Dermis microvascular lymphatic vessel endothelial cell (primary cell): Measurements from ENCODE around the gene TAF15. TPM values are rescaled to one million over a fixed set of nuclear protein-coding genes. Genes with fewer than 3 reads are reported as not detected.

Source experiments
- DNase-seq, 2 donors: peaks; one replicate each; pipeline versions ENCODE4 v3.0.0 to v3.0.0-alpha.2; 2010; ENCODE audit warnings: low read depth in 2 of 2
- total RNA-seq: library from RNA; depleted of rRNA; stranded (reverse); fragments of >200 nt; gene quantifications from 2 replicates; pipeline ENCODE4 v1.2.1, GENCODE V29; 2014

The TAF15 gene
- total RNA-seq, 1 donor from 2014 or later: 62.6 TPM

DNA sequence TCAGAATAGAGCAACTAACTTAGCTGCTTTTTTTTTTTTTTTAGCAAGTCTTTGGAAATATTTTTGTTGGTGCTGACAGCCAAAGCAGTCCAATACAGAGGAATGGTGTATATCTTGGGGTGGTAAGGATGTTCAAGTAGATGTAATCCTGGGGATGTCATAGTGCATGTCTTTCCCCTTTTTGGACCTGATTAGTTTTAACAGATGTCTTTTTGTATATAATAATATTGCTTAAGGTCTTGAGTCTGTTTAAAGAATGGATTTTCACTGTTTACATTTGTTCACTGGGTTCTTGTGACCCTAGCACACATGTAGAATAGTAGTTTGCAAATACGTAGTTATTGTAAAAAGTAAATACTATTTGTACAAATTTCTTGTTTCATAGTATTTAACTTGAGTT is 7.9 kb downstream of the TAF15 start:
- DNase-seq: no peak

DNA sequence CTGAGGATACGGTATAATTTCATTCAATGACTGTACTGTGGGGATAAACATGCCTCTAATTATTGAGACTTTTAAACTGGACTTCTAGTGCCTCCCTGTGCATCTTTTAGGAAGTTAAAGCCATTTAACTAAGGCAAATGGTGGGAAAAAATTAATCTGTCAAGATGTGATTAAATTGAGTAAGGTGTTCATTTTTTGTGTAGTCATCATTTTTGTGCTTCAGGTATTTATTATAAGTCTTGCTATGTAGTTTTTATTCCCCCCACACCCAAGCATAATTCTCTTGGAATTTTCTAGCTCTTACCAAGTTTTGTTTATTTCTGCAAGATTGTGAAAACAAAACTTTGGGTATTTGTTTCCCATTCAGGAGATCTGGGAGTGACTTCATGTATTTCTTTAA is 10.2 kb downstream of the TAF15 start:
- DNase-seq: no peak

DNA sequence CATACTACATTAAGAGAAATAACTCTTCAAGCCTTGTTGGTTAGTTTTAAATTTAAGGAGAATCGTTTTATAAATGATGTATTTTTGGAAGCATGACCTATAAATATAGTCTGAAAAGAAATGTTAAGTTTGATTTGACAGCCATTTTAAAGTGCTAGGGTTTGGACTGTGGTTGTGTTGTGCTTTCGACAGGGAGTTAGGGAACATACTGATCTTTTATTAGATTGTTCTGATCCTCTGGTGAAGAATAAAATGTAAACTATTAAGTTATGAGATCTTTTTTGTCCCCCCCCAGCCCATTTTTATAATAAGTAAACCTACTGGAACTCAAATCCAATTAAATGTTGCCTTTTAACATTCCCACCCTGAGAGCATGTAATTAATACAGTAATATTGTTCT is 12.0 kb downstream of the TAF15 start:
- DNase-seq: no peak

DNA sequence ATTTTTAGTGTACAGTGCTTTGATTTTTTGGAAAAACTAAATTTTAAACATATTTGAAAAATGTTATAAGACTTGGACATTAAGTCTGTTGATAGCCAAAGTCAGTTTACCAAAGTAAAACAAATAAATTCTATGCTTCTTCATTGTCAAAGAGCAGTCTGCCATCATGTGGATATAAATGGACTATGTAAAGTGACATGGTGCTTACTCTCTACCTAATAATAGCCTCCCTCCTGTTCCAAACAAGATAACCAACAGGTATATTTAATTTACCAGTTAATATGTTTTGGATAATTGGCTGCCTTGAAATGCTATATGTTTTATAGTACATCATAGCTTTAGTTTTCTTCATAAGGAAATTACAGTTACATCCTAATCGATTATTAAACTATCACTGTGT is 15.9 kb downstream of the TAF15 start:
- no peak for DNase-seq

DNA sequence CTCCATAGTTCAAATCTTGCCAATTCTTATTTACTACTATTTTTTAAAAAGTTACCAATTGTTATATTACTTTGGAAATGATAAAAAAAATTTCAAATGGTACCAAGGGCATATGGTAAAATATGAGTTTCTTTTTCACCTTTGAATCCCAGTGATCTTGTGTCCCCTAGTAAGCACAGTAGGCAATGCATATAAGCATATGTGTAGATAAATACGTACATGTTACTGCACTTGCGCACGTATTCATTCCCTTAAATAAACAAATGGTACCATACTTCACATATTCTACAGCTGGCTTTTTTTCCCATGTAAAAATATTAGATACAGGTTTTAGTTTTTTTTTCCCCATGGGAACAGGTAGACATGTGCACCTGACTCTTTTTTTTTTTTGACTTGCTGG is 31.8 kb downstream of the TAF15 start:
- DNase-seq: no peak

DNA sequence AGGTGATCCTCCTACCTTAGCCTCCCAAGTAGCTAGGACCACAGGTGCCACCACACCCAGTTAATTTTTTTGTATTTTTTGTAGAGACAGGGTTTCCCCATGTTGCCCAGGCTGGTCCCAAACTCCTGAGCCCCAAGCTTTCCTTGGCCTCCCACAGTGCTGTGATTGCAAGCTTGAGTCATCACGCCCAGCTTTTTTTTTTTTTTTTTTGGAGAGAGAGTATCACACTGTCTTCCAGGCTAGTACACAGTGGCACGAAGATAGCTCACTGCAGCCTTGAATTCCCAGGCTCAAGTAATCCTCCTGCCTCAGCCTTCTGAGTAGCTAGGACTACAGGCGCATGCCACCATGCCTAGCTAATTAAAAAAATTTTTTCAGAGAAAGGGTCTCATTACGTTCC is 32.2 kb downstream of the TAF15 start:
- DNase-seq: no peak

DNA sequence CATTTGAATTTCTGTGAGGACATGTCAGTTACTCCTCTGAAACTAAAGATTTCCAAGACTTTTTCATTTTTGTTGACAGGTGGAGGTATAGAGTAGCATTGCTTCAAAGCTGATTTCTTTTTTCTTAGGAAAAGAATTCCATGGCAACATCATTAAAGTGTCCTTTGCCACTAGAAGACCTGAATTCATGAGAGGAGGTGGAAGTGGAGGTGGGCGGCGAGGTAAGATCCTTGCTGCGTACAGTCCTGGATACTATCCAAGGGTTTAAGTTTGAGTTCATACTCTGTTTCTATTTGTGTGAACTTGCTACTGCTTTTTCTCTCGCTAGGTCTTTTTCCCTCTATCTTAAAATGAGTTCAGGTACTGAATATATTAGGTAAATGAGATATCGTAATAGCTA is 33.0 kb downstream of the TAF15 start:
- DNase-seq: no peak

DNA sequence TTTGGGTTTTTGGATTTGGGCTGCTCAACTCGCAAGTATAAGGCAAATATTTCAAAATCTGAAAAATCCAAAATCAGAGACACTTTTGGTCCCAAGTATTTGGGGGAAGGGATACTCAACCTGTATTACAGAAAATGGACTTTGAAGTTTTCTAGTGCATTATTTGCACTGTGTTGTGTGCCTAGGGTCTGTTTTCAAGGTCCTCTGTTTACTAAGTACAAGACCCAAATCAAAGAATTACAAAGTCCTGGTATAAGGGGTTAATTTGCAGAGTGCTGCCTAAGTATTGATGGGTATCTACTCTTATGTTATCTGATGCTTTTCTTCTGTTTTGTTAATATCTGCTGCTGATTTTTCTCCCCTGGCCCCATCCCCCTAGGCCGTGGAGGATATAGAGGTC is 34.4 kb downstream of the TAF15 start:
- DNase-seq: no peak

DNA sequence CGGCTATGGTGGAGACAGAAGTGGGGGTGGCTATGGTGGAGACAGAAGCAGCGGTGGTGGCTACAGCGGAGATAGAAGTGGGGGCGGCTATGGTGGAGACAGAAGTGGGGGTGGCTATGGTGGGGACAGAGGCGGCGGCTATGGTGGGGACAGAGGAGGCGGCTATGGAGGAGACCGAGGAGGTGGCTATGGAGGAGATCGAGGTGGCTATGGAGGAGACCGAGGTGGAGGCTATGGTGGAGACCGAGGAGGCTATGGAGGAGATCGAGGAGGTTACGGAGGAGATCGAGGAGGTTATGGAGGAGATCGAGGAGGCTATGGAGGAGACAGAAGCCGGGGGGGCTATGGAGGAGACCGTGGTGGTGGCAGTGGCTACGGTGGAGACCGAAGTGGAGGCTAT is 35.3 kb downstream of the TAF15 start:
- DNase-seq: no peak

DNA sequence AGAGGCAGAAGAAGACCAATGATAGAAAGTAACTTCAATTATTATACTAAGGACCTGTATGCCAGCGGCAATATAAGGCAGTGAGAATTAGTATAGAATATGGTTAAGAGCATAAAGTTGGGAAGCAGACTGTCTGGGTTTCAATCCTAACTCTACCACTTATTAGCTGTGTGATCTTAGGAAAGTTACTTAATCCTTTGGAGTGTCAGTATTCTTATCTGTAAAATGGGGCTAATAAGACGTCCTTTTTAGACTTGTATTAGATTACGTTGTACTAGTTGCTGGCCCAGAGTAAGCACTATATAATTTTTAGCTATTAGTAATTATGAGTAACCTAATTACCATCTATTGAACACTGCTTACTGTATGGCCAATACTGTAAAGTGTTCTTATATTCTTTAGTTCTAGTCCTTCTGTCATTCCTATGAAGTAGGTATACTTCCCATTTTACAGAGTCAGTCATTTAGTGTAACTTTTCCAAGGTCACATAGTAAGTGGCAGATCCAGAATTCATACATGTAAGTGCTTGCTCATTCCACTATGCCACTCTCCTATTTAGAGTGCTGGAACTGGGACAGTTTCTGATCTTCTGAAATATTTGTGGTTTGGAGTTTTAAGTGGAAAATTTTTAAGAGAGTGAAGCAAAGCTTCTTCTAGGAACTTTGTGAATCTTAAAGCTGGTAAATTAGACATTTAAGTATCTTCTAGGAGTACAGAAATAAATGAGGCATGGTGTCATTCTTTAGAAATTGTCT is 36.9 kb downstream of the TAF15 start:
- no peak for DNase-seq

DNA sequence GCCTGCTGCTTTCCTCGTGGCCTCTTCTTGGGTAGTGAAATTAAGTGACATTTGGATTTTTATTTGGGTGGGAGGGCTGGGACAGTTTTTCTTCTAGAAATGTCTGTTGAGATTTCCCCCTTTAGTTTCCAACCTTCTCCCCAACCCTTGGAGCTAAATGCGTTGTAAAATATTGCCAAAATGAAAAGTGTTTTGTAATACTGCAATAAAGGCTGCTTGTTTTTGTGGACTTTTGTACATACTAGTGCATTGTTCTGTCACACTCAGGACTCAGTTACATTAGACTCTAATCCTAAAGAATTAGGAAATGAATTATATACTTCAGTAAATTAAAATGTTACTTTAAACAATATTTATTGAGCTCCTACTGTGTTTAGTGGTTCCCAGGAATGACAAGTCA is 37.7 kb downstream of the TAF15 start:
- no peak for DNase-seq

DNA sequence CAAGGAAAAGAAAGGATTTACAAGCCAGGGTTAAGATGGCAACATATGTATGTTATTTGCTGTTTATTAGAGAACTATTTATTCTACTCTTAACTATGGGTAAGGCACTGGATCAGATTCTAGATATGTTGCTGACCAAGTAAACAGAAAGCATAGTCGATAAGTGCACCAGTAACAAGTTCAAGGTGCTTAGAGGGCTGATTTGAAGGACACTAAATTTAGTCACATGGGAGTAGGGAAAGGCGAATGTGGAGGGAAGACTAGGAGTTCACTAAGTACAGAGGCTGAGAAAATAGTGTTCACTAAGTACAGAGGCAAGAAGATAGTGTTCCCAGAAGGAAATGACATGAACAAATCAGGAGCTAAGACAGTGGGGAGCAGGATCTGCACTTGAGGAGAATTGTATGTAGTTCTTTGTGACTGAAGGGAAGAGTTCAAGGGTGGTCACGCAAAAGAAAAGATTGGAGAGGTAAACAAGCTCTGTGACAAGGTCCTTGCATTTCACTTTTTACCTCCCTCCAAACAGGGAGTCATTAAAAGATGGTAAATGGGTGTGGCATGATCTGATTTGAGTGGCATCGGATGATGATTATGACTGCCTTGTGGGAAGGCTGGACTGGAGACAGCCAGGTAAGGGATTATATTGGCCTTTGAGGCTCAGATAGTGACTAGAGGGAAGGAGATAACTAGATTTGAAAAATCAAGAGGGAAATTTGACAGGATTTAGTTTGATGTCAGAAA is 38.5 kb downstream of the TAF15 start:
- DNase-seq: no peak

DNA sequence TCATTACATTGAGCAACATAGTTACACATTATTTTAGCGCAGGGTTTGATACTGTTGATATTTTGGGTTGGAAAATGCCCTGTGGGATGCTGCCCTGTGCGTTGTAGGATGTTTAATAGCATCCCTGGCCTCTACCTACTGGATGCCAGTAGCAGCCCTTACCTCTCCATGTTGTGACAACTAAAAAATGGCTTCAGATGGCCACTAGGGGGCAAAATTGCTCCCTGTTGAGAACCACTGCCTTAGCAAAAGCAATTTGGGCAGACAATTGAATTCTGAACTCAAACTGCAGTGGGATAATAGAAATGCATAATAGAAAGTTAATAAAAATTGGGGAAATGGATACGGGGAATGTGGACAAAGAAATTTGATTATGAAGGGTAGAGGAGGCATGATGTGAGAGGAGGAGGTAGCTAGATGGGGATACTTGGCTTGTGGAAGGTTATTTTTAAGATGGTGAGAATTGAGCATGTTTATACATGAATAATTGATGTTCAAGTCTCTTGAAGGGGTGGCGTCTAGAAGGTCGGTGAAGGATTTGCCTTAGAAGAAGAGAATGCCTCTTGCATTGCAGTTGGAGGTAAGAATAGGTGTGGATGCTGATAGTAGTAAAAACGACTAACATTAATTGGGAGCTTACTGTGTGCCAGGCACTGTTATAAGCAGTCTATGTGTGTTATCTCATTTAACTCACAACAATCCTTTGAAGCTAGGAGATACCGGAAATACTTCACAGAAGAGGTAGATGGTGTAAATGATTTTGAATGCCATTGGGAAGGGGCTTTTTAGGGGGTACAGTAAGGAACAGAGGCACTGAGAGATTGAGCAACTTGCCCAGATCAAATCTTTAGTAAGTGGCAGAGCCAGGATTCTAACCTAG is 40.4 kb downstream of the TAF15 start:
- DNase-seq: peak; percentile 72 to 82

DNA sequence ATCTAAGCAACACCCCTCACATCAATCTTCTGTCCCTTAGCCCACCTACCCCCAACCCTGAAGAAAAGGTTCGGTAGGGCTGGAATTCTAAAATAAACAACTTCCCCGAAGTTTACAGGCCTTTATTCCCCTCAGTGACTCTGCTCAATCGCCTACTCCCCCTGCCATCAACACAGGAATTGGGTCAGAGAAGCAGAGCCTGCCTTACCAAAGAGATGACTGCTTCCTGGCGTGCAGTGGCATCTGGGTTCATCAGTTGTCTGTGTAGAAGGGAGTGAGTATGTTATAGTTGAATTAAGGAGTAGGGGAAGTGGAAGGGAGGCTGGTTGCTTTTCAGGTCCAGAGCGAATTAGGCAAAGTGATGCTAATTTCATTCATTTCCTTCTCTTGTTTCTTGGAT is 46.7 kb downstream of the TAF15 start:
- DNase-seq: no peak

DNA sequence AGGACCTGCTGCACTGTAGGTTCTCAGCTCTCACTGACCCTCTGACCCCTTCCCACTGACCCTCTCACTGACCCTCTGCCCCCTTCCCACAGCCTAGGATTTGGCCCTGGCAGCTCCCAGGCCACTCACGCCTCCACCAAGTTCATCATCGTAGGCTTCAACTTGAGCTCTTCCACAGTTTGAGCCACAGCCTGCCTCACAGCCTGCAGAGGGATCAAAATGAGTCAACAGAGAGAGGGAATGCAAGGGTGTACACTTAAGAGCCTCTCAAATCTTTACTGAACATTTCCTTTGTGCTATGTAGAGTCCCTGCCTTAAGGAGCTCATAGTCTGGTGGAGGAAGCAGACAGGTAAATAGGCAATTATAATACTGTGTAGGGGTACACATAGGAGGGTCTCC is 47.3 kb downstream of the TAF15 start:
- no peak for DNase-seq

DNA sequence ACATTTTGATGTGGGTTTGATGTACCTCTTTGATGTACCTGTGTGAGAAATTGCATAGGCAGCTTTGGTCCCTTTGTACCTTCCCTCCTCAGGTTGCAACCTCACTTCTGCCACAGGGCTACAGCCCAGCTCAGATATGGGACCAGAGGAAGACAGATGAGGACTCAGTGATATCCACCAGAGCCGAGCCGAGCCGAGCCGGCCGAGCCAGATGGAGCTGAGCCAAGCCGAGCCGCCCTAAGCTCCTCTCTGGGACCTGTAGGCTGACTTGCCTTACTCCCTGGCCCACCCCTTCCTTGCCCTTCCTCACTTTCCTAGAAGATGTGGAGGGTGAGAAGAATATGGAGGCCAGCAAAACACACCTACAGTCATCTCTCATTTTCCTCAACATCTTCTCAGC is 55.6 kb downstream of the TAF15 start:
- no peak for DNase-seq

DNA sequence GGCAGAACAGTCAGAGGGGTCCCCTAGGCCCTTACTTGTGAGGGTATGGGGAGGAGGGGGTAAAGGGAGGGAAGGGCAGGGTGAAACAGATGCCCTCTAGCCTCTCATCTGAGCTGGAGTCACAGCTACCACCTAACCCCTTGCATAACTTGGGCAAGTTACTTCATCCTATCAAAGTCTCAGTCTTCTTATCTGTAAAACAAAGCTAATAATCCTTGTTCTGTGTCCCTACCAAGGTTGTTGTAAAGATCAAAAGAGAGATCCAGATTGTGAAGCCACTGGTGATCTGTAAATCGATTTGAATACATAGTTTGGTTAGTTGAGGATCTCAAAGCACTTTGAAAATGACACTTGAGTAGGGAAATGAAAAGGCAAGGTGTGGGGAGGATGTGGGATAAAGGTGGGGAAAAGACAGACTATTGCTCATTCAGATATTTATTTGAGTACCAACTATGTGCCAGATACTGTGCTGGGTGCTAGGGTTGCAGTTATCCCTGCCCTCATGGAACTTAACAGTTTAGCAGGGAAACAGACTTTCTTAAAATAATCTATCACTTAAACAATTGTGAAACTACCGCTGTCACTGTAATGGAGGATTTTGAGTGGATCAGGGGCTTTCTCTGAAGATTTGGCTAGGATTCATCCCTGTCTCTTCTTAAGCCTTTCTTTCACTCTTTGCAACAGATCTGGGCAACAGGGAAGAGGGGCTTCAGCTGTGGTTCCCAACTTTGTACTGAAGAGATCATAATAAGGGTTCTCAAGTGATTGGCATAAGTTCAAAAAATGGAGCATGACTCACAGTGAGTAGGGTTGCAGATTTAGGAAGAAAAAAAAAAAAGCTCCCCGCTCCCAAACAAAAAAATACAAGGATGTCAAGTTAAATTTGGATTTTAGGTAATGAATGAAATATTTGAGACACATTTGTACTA is 56.4 kb downstream of the TAF15 start:
- peak in 1 of 2 donors; percentile 31 for DNase-seq

DNA sequence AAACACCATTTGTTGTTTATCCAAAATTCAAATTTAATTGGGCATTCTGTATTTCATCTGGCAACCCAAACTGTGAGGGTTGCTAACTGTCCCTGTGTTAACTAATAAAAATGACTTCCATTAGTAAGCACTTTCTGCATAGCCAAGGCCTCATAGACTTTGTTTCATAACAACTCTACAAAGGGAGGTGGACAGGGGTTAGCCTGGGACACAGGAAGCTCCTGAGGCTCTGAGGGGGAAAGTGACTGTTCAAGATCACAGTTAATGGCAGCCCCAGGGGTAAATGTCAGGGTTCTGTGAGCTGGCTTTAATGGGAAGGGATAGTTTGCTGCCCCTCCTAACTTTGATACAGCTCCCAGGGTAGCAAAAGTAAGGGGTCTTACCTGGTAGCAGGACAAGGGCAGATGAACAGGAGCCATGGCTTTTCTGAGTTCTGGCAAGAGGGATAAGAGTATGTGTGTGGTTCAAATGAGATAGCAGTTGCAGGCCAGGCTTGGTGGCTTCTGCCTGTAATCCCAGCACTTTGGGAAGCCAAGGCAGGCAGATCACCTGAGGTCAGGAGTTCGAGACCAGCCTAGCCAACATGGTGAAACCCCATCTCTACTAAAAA is 57.2 kb downstream of the TAF15 start:
- DNase-seq: no peak

DNA sequence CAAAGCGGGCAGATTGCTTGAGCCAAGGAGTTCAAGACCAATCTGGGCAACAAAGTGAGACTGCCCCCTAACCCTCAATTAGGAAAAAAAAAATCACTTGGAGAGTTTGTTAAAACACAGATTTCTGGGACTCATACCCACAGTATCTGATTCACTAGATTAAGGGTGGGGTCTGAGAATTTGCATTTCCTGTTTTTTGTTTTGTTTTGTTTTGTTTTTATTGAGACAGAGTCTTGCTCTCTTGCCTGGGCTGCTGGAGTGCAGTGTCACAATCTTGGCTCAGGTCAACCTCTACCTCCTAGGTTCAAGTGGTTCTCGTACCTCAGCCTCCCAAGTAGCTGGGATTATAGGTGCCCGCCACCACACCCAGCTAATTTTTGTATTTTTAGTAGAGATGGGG is 58.3 kb downstream of the TAF15 start:
- DNase-seq: no peak

DNA sequence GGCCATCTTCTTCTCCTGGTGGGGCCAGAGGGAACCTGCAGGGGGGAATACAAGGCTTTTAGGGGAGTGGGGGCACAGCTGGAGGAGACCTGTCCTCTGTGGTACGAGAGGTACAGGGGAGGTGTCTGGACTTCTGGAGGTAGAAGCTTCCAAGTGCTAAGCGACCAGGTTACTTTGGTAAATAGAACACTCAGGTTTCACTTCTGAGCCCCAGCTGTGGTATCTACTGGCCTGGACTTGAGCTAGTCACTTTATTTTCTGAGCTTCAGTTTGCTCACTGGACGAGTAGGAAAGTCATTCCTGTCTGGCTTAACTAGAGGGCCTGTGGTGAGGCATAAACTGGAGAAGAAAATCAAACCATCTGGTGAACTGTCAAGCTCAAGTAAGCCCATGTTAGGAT is 59.5 kb downstream of the TAF15 start, which contains the start of gene HEATR9:
TSS of gene HEATR9 (minus strand) at position 155 of the 400 bp plus-strand sequence. CDS start at position 6, 149 bp downstream.
- DNase-seq: no peak
